ENCODE measurements around the gene RTN4RL1. TPM values are rescaled to one million over a fixed set of nuclear protein-coding genes. Genes with fewer than 3 reads are reported as not detected.

The RTN4RL1 gene
- total and polyA plus RNA-seq, 9 of the 15 experiments (the other 6 are each of a cell fraction or from before 2014, with no cell fraction given): 0.04 to 0.06 (median 0.04) TPM; not detected in 5

GRCh38 chr17:2022647-2023240 is 2.4 kb downstream of the RTN4RL1 start (continued):
- TF ChIP-seq ZBTB40 (IDR thresholded peaks at IDR 0.05): no peak
- no peak for TF ChIP-seq ZBTB40 (CRISPR knock-in tag; IDR thresholded peaks at IDR 0.05)
- TF ChIP-seq CBFB (CRISPR knock-in tag; IDR thresholded peaks at IDR 0.05): no peak
- TF ChIP-seq ZNF76 (CRISPR knock-in tag; IDR thresholded peaks at IDR 0.05; ENCODE audit: borderline replicate concordance): no peak
- no peak for TF ChIP-seq ZNF311 (CRISPR knock-in tag; IDR thresholded peaks at IDR 0.05)
- no peak for TF ChIP-seq MECOM (CRISPR knock-in tag; IDR thresholded peaks at IDR 0.05)
- no peak for TF ChIP-seq TEAD4 (IDR thresholded peaks at IDR 0.05; ENCODE audit: low read length)
- no peak for TF ChIP-seq TEAD4 (CRISPR knock-in tag; IDR thresholded peaks at IDR 0.05; ENCODE audit: borderline replicate concordance)
- TF ChIP-seq SMARCA4 (IDR thresholded peaks at IDR 0.05): no peak
- no peak for TF ChIP-seq CSDE1 (IDR thresholded peaks at IDR 0.05)
